HepG2 (cell line): ENCODE measurements around the gene DUS1L. TPM values are rescaled to one million over a fixed set of nuclear protein-coding genes. Genes with fewer than 3 reads are reported as not detected.
A peak's percentile ranks its signal among the peaks of the same experiment; 100 is the strongest.

Experiments
- ATAC-seq: fragments of 200-7000 bp; cut with Tn5 transposase; 3 replicates; pipeline ENCODE4 v1.9.1; 2020; ENCODE audit warnings: mild to moderate bottlenecking, moderate library complexity
- BruUV-seq: library from RNA; stranded (reverse); fragments of 400-500 nt; replicated peaks from 2 replicates; lab custom pipeline; 2021; lab: Mats Ljungman, UMichigan
- CTCF ChIA-PET: fragments of 300-600 bp; formaldehyde crosslinking; extraction: SDS; loops from one replicate; lab custom pipeline; 2021; ENCODE audit warnings: low total read pairs, inconsistent platforms, low intra/inter-chr PET ratio; lab: Yijun Ruan, JAX
- POLR2A ChIA-PET: fragments of 350-600 bp; sonication (Branson Sonifier 250); formaldehyde crosslinking; loops from one replicate; lab custom pipeline; 2020; ENCODE audit warnings: antibody characterized with exemption, inconsistent platforms; lab: Yijun Ruan, JAX
- DNase-seq: peaks from one replicate; pipeline ENCODE4 v3.0.0-alpha.2; 2015; ENCODE audit warnings: low spot score
- FAIRE-seq: peaks from 3 replicates; lab custom pipeline; 2011; peaks lifted over from hg19 to GRCh38; lab: Jason Lieb, UNC
- H2AFZ ChIP-seq: one replicate; pipeline ENCODE4 v1.6.1; 2011; ENCODE audit warnings: low read length, inconsistent platforms
- H3K27ac ChIP-seq: fragments of 300-600 bp; 3 replicates; pipeline ENCODE4 v1.8.0; 2011; ENCODE audit warnings: mixed run types, mild to moderate bottlenecking, mixed read lengths, low read length, inconsistent platforms; ENCODE audit not compliant: insufficient read depth; ENCODE audit errors: extremely low read length
- H3K27me3 ChIP-seq, 2 experiments: fragments of 200-600 bp in 1 of 2; 2 replicates in 1 of 2; 3 replicates in 1 of 2; pipeline versions ENCODE4 v1.6.0 to v1.8.0; 2011; ENCODE audit warnings: low read length in 2 of 2, mild to moderate bottlenecking in 2 of 2, moderate library complexity in 2 of 2, inconsistent platforms in 1 of 2; ENCODE audit not compliant: insufficient read depth in 2 of 2, control insufficient read depth in 1 of 2
- H3K36me3 ChIP-seq, 2 experiments: fragments of 200-600 bp in 1 of 2; replicated peaks in 1 of 2; 2 replicates in 1 of 2; 3 replicates in 1 of 2; pipeline versions ENCODE4 v1.5.1 to v1.8.0; 2011; ENCODE audit warnings: low read length in 2 of 2, inconsistent platforms in 1 of 2; ENCODE audit not compliant: insufficient read depth in 2 of 2, control insufficient read depth in 1 of 2
- H3K4me1 ChIP-seq: 2 replicates; pipeline ENCODE4 v1.5.1; 2012; ENCODE audit warnings: low read length, inconsistent platforms; ENCODE audit not compliant: insufficient read depth
- H3K4me2 ChIP-seq: 2 replicates; pipeline ENCODE4 v1.6.0; 2011; ENCODE audit warnings: low read depth, low read length, inconsistent platforms
- H3K4me3 ChIP-seq, 3 experiments: fragments of 200-600 bp in 1 of 3; sonication (generic), shearing (Covaris generic) in 1 of 3; replicated peaks in 1 of 3; 2 replicates each; pipeline ENCODE4 v1.5.1; 2011 to 2016; ENCODE audit warnings: low read length in 3 of 3, inconsistent platforms in 2 of 3, low read depth in 2 of 3, mild to moderate bottlenecking in 2 of 3, control low read depth in 1 of 3, mixed read lengths in 1 of 3; ENCODE audit not compliant: insufficient read depth in 1 of 3
- H3K79me2 ChIP-seq: one replicate; pipeline ENCODE4 v1.6.1; 2011; ENCODE audit warnings: low read length, inconsistent platforms; ENCODE audit not compliant: insufficient read depth
- H3K9ac ChIP-seq: 2 replicates; pipeline ENCODE4 v1.6.0; 2011; ENCODE audit warnings: mild to moderate bottlenecking, low read depth, low read length, inconsistent platforms; ENCODE audit not compliant: insufficient read depth
- H3K9me3 ChIP-seq: 2 replicates; pipeline ENCODE4 v1.5.1; 2012; ENCODE audit warnings: mild to moderate bottlenecking, low read length
- H4K20me1 ChIP-seq: 2 replicates; pipeline ENCODE4 v1.6.0; 2011; ENCODE audit warnings: inconsistent platforms, mild to moderate bottlenecking, low read length, moderate library complexity; ENCODE audit not compliant: insufficient read depth
- CREM ChIP-seq, 2 experiments: sonication (generic) in 1 of 2; formaldehyde crosslinking in 1 of 2; IDR thresholded peaks; 2 replicates each; pipeline versions ENCODE4 v1.4.0 to v1.6.1; 2016 to 2020; ENCODE audit warnings: antibody characterized with exemption in 1 of 2, mild to moderate bottlenecking in 1 of 2, missing genetic modification reagents in 1 of 2
- KDM5B ChIP-seq: sonication (generic); formaldehyde crosslinking; IDR thresholded peaks from 2 replicates; pipeline ENCODE4 v1.4.0; 2020; ENCODE audit warnings: missing genetic modification reagents, mild to moderate bottlenecking, borderline replicate concordance
- LCORL ChIP-seq, 2 experiments: fragments of 450-650 bp in 1 of 2; sonication (generic) in 1 of 2; formaldehyde crosslinking in 1 of 2; IDR thresholded peaks; 2 replicates each; pipeline versions ENCODE4 v1.5.0 to v1.6.1; 2017 to 2020; ENCODE audit warnings: antibody characterized with exemption in 1 of 2, missing genetic modification reagents in 1 of 2
- MYC ChIP-seq: sonication (generic); formaldehyde crosslinking; IDR thresholded peaks from 2 replicates; pipeline ENCODE4 v1.9.0; 2021; ENCODE audit warnings: missing genetic modification reagents, borderline replicate concordance
- NFE2 ChIP-seq: sonication (generic); formaldehyde crosslinking; IDR thresholded peaks from 2 replicates; pipeline ENCODE4 v1.4.0; 2020; ENCODE audit warnings: missing genetic modification reagents
- POLR2A ChIP-seq, 2 experiments: IDR thresholded peaks; 2 replicates each; pipeline ENCODE4 v1.6.1; 2011; ENCODE audit warnings: low read depth in 2 of 2, low read length in 2 of 2, mild to moderate bottlenecking in 1 of 2, moderate library complexity in 1 of 2; ENCODE audit not compliant: insufficient read depth in 1 of 2
- RBM22 ChIP-seq: fragments of 200-400 bp; formaldehyde crosslinking; optimal IDR thresholded peaks from 2 replicates; pipeline ENCODE3; 2017; ENCODE audit warnings: mild to moderate bottlenecking, low read length, moderate library complexity
- TOPORS ChIP-seq: sonication (generic); formaldehyde crosslinking; IDR thresholded peaks from 2 replicates; pipeline ENCODE4 v1.8.0; 2023; ENCODE audit warnings: mild to moderate bottlenecking, missing genetic modification reagents
- ZMYM2 ChIP-seq: sonication (generic); formaldehyde crosslinking; IDR thresholded peaks from 2 replicates; pipeline ENCODE4 v1.8.0; 2022; ENCODE audit warnings: mild to moderate bottlenecking, missing genetic modification reagents
- ZNF850 ChIP-seq: sonication (generic); formaldehyde crosslinking; conservative IDR thresholded peaks from 2 replicates; pipeline ENCODE4 v1.9.0; 2021; ENCODE audit warnings: mild to moderate bottlenecking, missing genetic modification reagents
- WGBS: methylation state at CpG from one replicate; pipeline ENCODE4 v1.1.6; 2017; ENCODE audit warnings: low lambda C conversion rate; 5-methylcytosine and 5-hydroxymethylcytosine counted together
- in situ Hi-C: cut with HindIII; loops from 2 replicates; pipeline ENCODE4 v1.10.0; 2017; ENCODE audit warnings: low pct_unique_long_range_greater_than_20kb; ENCODE audit not compliant: extremely low pct_ligation_motif_present
- intact Hi-C: fragments of 100-400 bp; cut with micrococcal nuclease; formaldehyde crosslinking; loops from one replicate; pipeline ENCODE4 v1.10.0; 2022; ENCODE audit not compliant: unreplicated experiment
- polyA plus RNA-seq, 8 experiments: library from polyadenylated mRNA; depleted of rRNA in 3 of 8; stranded (reverse) in 7 of 8; unstranded in 1 of 8; fragments of >200 nt; fragmentation: Illumina TruSeq in 4 of 8; extraction: Trizol in 4 of 8; gene quantifications; 2 replicates each; pipeline versions ENCODE4 v1.2.1 to v1.2.3, GENCODE V29; 2011 to 2016; ENCODE audit warnings: low read depth in 4 of 8, missing spikeins in 1 of 8, mixed read lengths in 1 of 8; ENCODE audit not compliant: insufficient read depth in 1 of 8
- total RNA-seq, 5 experiments: library from RNA; depleted of rRNA; stranded (reverse); fragments of >200 nt; fragmentation: Illumina TruSeq; extraction: Trizol; gene quantifications; 2 replicates each; pipeline ENCODE4 v1.2.3, GENCODE V29; 2016; ENCODE audit warnings: low read depth in 1 of 5
- TF ChIP-seq, protein P1 (sequence below): IDR thresholded peaks from 2 replicates; pipeline ENCODE4 v1.6.1; 2016; ENCODE audit warnings: mild to moderate bottlenecking, missing biosample characterization, missing genetic modification reagents
- TF ChIP-seq, protein P2 (sequence below): sonication (generic); formaldehyde crosslinking; IDR thresholded peaks from 2 replicates; pipeline ENCODE4 v1.4.0; 2020; ENCODE audit warnings: missing genetic modification reagents
- TF ChIP-seq, protein P3 (sequence below): sonication (generic); formaldehyde crosslinking; IDR thresholded peaks from 2 replicates; pipeline ENCODE4 v1.9.0; 2022; ENCODE audit warnings: missing genetic modification reagents, mild to moderate bottlenecking, borderline replicate concordance
- TF ChIP-seq, protein P4 (sequence below): fragments of 450-650 bp; IDR thresholded peaks from 2 replicates; pipeline ENCODE4 v1.6.1; 2017
- TF ChIP-seq, protein P5 (sequence below): sonication (generic); formaldehyde crosslinking; IDR thresholded peaks from 2 replicates; pipeline ENCODE4 v1.4.0; 2020; ENCODE audit warnings: low read depth, mild to moderate bottlenecking, missing genetic modification reagents

DUS1L gene
- total and polyA plus RNA-seq, 2 of the 13 experiments (the other 11 are each of a cell fraction or from before 2014, with no cell fraction given), result 81.0 to 109 TPM

DNA sequence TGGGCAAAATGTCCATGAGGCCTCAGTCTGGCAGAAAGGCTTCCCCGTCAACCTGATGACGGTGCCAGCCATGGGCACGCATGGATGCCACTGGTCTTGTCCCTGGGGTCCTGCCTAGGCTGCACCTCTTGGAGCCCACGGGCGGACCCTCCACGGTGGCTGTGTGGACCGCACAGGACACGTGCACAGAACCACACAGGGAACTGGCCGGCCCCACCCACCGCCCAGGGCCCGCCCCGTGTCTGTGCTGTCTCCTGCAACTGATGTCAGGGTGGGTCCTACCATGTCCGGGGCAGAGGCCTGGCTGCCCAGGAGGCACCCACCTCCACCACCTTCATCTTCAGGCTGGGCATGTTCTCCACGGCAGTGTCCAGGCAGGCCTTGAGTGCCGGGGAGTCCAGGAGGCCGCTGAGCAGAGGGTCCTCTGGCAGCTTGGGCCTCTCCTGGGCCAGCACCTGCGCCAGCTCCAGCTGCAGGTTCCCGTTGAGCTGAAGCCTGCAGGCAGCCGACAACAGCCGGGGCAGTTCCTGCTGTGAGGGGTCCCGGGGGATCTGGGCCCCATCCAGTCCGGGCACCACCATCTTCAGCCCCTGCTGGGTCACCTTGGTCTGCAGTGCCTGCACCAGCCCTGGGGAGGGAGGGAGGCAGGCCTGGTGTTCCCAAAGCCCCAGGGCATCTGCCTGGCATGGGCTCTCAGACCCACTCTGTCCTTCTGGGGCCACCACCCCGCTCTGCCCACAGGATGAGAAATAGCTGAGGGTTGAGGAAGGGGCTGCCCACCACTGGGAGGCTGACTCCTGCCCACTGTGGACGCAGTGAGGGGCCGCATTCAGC, 20.5 kb upstream of the DUS1L start:
- ATAC-seq (no peak), FAIRE-seq (no peak), DNase-seq (no peak)
- no peak overlapping the region for H3K4me2 ChIP-seq
- in situ Hi-C loops (no loop called here), intact Hi-C loops (no loop called here)
- H3K9ac ChIP-seq, result no peak overlapping the region
- CTCF ChIA-PET, result no interaction called here
- POLR2A ChIA-PET, result interaction anchor here (0.6 to 2.5 kb wide), 5 partner anchors 9 to 20 kb away, joined by 3 to 7 read pairs (median 5); no protein-coding TSS in a partner anchor
- H3K27ac ChIP-seq, result no peak overlapping the region
- 93% methylated on average over 14 of the region's 25 CpGs for WGBS
- H3K4me3 ChIP-seq, result no peak overlapping the region
- H3K9me3 ChIP-seq, result no peaks in the 10 kb centered on the region
- no TSS peak for BruUV-seq
- H3K36me3 ChIP-seq, result peaks cover 87 to 99% of the 10 kb centered on the region in 2 experiments
- H3K4me1 ChIP-seq, result no peaks in the 10 kb centered on the region; the same call in 1 of the 2 replicates
- peaks cover 15% of the 10 kb centered on the region for H3K79me2 ChIP-seq
- peaks cover 77% of the 10 kb centered on the region for H4K20me1 ChIP-seq
- H3K27me3 ChIP-seq, result no peaks in the 10 kb centered on the region
- no peak overlapping the region for H2AFZ ChIP-seq
- no peak for TF ChIP-seq LCORL (IDR thresholded peaks at IDR 0.05)
- TF ChIP-seq LCORL (CRISPR knock-in tag; IDR thresholded peaks at IDR 0.05), result no peak
- TF ChIP-seq, protein P1, sequence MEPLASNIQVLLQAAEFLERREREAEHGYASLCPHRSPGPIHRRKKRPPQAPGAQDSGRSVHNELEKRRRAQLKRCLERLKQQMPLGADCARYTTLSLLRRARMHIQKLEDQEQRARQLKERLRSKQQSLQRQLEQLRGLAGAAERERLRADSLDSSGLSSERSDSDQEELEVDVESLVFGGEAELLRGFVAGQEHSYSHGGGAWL, result no peak
- TF ChIP-seq POLR2A (IDR thresholded peaks at IDR 0.05; ENCODE audit: insufficient read depth in 1 of 2, low read depth in 2 of 2, low read length in 2 of 2), result peak in 1 of 2 experiments; percentile 45; a peak in 3 of 4 replicates
- TF ChIP-seq, protein P2, sequence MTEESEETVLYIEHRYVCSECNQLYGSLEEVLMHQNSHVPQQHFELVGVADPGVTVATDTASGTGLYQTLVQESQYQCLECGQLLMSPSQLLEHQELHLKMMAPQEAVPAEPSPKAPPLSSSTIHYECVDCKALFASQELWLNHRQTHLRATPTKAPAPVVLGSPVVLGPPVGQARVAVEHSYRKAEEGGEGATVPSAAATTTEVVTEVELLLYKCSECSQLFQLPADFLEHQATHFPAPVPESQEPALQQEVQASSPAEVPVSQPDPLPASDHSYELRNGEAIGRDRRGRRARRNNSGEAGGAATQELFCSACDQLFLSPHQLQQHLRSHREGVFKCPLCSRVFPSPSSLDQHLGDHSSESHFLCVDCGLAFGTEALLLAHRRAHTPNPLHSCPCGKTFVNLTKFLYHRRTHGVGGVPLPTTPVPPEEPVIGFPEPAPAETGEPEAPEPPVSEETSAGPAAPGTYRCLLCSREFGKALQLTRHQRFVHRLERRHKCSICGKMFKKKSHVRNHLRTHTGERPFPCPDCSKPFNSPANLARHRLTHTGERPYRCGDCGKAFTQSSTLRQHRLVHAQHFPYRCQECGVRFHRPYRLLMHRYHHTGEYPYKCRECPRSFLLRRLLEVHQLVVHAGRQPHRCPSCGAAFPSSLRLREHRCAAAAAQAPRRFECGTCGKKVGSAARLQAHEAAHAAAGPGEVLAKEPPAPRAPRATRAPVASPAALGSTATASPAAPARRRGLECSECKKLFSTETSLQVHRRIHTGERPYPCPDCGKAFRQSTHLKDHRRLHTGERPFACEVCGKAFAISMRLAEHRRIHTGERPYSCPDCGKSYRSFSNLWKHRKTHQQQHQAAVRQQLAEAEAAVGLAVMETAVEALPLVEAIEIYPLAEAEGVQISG (CRISPR knock-in tag), result no peak
- 0 out of 2 replicates have a peak, but pooled peaks have one; percentile 41 for TF ChIP-seq TOPORS (CRISPR knock-in tag)
- no peak for TF ChIP-seq NFE2 (CRISPR knock-in tag)
- TF ChIP-seq ZNF850 (CRISPR knock-in tag), result no peak
- TF ChIP-seq, protein P3, sequence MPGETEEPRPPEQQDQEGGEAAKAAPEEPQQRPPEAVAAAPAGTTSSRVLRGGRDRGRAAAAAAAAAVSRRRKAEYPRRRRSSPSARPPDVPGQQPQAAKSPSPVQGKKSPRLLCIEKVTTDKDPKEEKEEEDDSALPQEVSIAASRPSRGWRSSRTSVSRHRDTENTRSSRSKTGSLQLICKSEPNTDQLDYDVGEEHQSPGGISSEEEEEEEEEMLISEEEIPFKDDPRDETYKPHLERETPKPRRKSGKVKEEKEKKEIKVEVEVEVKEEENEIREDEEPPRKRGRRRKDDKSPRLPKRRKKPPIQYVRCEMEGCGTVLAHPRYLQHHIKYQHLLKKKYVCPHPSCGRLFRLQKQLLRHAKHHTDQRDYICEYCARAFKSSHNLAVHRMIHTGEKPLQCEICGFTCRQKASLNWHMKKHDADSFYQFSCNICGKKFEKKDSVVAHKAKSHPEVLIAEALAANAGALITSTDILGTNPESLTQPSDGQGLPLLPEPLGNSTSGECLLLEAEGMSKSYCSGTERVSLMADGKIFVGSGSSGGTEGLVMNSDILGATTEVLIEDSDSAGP, result 0 out of 2 replicates have a peak, but pooled peaks have one; percentile 10
- TF ChIP-seq, protein P4, sequence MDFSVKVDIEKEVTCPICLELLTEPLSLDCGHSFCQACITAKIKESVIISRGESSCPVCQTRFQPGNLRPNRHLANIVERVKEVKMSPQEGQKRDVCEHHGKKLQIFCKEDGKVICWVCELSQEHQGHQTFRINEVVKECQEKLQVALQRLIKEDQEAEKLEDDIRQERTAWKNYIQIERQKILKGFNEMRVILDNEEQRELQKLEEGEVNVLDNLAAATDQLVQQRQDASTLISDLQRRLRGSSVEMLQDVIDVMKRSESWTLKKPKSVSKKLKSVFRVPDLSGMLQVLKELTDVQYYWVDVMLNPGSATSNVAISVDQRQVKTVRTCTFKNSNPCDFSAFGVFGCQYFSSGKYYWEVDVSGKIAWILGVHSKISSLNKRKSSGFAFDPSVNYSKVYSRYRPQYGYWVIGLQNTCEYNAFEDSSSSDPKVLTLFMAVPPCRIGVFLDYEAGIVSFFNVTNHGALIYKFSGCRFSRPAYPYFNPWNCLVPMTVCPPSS, result no peak
- no peak for TF ChIP-seq CREM (IDR thresholded peaks at IDR 0.05)
- no peak for TF ChIP-seq CREM (CRISPR knock-in tag; IDR thresholded peaks at IDR 0.05)
- peak; percentile 47; the same call in 1 of the 2 replicates for TF ChIP-seq KDM5B (CRISPR knock-in tag)
- TF ChIP-seq RBM22, result peak; percentile 62
- TF ChIP-seq ZMYM2 (CRISPR knock-in tag), result no peak
- TF ChIP-seq MYC (CRISPR knock-in tag), result 0 out of 2 replicates have a peak, but pooled peaks have one; percentile 14
- TF ChIP-seq, protein P5, sequence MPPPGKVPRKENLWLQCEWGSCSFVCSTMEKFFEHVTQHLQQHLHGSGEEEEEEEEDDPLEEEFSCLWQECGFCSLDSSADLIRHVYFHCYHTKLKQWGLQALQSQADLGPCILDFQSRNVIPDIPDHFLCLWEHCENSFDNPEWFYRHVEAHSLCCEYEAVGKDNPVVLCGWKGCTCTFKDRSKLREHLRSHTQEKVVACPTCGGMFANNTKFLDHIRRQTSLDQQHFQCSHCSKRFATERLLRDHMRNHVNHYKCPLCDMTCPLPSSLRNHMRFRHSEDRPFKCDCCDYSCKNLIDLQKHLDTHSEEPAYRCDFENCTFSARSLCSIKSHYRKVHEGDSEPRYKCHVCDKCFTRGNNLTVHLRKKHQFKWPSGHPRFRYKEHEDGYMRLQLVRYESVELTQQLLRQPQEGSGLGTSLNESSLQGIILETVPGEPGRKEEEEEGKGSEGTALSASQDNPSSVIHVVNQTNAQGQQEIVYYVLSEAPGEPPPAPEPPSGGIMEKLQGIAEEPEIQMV (CRISPR knock-in tag), result no peak
